Activated T-helper 1 cell treated with anti-CD3 and anti-CD28 coated beads, Interleukin-2, amount 50 U/mL, for 16 hours (primary cell): ENCODE results near the gene PSMD8.
"Not testable (repeated sequence)": the region's sequence is repeated elsewhere in the genome, so short reads cannot be mapped to it uniquely, and the experiment has no call there.

Experiments used
- DNase-seq, 2 donors: peaks; one replicate each; pipeline ENCODE4 v3.0.0-alpha.2; 2020; ENCODE audit warnings: low read depth in 1 of 2, low spot score in 1 of 2

The PSMD8 gene

GRCh38 chr19:38361633-38362075, 12.7 kb upstream of the PSMD8 start:
- DNase-seq = peak; percentile 9 to 50

GRCh38 chr19:38362076-38362945, 12.1 kb upstream of the PSMD8 start:
- DNase-seq = peak; percentile 43 to 46

GRCh38 chr19:38362946-38363688, 11.3 kb upstream of the PSMD8 start:
- not testable (repeated sequence) for DNase-seq

- no peak for DNase-seq
Measured at GRCh38 chr19:38367041-38367440, 7.3 kb upstream of the PSMD8 start.

- no peak for DNase-seq
Measured at GRCh38 chr19:38369584-38369983, 4.8 kb upstream of the PSMD8 start.

- no peak for DNase-seq
Measured at GRCh38 chr19:38370299-38370698, 4.1 kb upstream of the PSMD8 start.

GRCh38 chr19:38371081-38371480, 3.3 kb upstream of the PSMD8 start:
- DNase-seq = no peak

- DNase-seq = no peak
Measured at GRCh38 chr19:38373907-38374331, 452 bp upstream of the PSMD8 start.

- no peak for DNase-seq
Measured at GRCh38 chr19:38375098-38375493, 725 bp downstream of the PSMD8 start.

GRCh38 chr19:38375748-38376147, 1.4 kb downstream of the PSMD8 start:
- DNase-seq = no peak

- no peak for DNase-seq
Measured at GRCh38 chr19:38376576-38376975, 2.2 kb downstream of the PSMD8 start.

- DNase-seq = no peak
Measured at GRCh38 chr19:38377052-38377451, 2.7 kb downstream of the PSMD8 start.

- DNase-seq = no peak
Measured at GRCh38 chr19:38378866-38379265, 4.5 kb downstream of the PSMD8 start.

- DNase-seq = no peak
Measured at GRCh38 chr19:38381138-38381537, 6.8 kb downstream of the PSMD8 start.

GRCh38 chr19:38383184-38383583, 8.8 kb downstream of the PSMD8 start:
- no peak for DNase-seq

- DNase-seq = no peak
Measured at GRCh38 chr19:38383743-38384142, 9.4 kb downstream of the PSMD8 start.

GRCh38 chr19:38384209-38385027, 10.0 kb downstream of the PSMD8 start:
- DNase-seq = no peak

GRCh38 chr19:38385057-38385803, 10.9 kb downstream of the PSMD8 start:
- no peak for DNase-seq

GRCh38 chr19:38385804-38386257, 11.5 kb downstream of the PSMD8 start:
- no peak for DNase-seq

- DNase-seq = no peak
Measured at GRCh38 chr19:38386300-38386970, 12.1 kb downstream of the PSMD8 start.
